Sigmoid colon (tissue), 7 donors: ENCODE measurements around the gene UNC5A. TPM values are rescaled to one million over a fixed set of nuclear protein-coding genes. Genes with fewer than 3 reads are reported as not detected.

ENCODE experiments used
- DNase-seq: peaks from one replicate; pipeline ENCODE4 v3.0.0-alpha.2; 2019
- H3K27ac ChIP-seq, 4 donors: fragments of 200-600 bp; sonication (generic); one replicate each; pipeline ENCODE4 v1.5.1; 2016 to 2019; ENCODE audit warnings: mild to moderate bottlenecking in 1 of 4
- H3K27me3 ChIP-seq, 3 donors: fragments of 200-600 bp; sonication (generic); one replicate each; pipeline ENCODE4 v1.5.1; 2019; ENCODE audit warnings: mild to moderate bottlenecking in 1 of 3
- H3K36me3 ChIP-seq, 4 donors: fragments of 200-600 bp; sonication (generic); one replicate each; pipeline ENCODE4 v1.5.1; 2016 to 2019
- H3K4me1 ChIP-seq, 4 donors: fragments of 200-600 bp; sonication (generic); one replicate each; pipeline ENCODE4 v1.5.1; 2017 to 2019
- H3K4me3 ChIP-seq, 4 donors: fragments of 200-600 bp; sonication (generic); one replicate each; pipeline ENCODE4 v1.5.1; 2017 to 2019; ENCODE audit warnings: mild to moderate bottlenecking in 2 of 4, moderate library complexity in 1 of 4
- H3K9me3 ChIP-seq, 4 donors: fragments of 200-600 bp in 3 of 4; sonication (generic) in 3 of 4; one replicate each; pipeline versions ENCODE4 v1.5.1 to v1.6.1; 2013 to 2019
- CTCF ChIP-seq, 4 experiments: fragments of 450-650 bp in 3 of 4; fragments of 200-600 bp in 1 of 4; IDR thresholded peaks; one replicate each; pipeline ENCODE4 v1.5.1; 2016 to 2019; ENCODE audit warnings: antibody characterized with exemption in 4 of 4, mild to moderate bottlenecking in 3 of 4, moderate library complexity in 2 of 4
- EP300 ChIP-seq, 4 donors: sonication (generic); formaldehyde crosslinking; IDR thresholded peaks; one replicate each; pipeline ENCODE4 v1.6.1; 2017; ENCODE audit warnings: antibody characterized with exemption in 4 of 4
- POLR2A ChIP-seq, 2 donors: fragments of 450-650 bp; IDR thresholded peaks; one replicate each; pipeline ENCODE4 v1.6.1; 2016; ENCODE audit warnings: antibody characterized with exemption in 2 of 2, mild to moderate bottlenecking in 2 of 2, moderate library complexity in 2 of 2
- POLR2AphosphoS5 ChIP-seq, 4 donors: sonication (generic); formaldehyde crosslinking; IDR thresholded peaks; one replicate each; pipeline ENCODE4 v1.6.1; 2017; ENCODE audit warnings: antibody characterized with exemption in 4 of 4
- WGBS, 2 donors: extraction: QIAGEN DNeasy Blood & Tissue Kit; methylation state at CpG; one replicate each; pipeline ENCODE4 v1.1.7; 2013; 5-methylcytosine and 5-hydroxymethylcytosine counted together
- intact Hi-C: fragments of 100-400 bp; cut with DNase I; formaldehyde crosslinking; loops from one replicate; pipeline ENCODE4 v1.15.1; 2023
- polyA plus RNA-seq, 3 donors: library from polyadenylated mRNA; stranded (reverse); fragments of 200-250 nt; gene quantifications; one replicate each; pipeline ENCODE4 v1.2.3, GENCODE V29; 2013
- total RNA-seq, 4 donors: library from RNA; depleted of rRNA; stranded (reverse); fragments of >200 nt; gene quantifications; one replicate each; pipeline ENCODE4 v1.1.0, GENCODE V29; 2016
- donor health status: healthy with polysubstance abuse.
- donor health status: Bipolar disorder and iron deficiency.
- donor health status: healthy.

Gene UNC5A
- total and polyA plus RNA-seq, 7 donors, result 0.34 to 0.60 TPM; not detected in 5

- intact Hi-C loops, result no loop called here
- Histone ChIP-seq H3K4me3 (no peak overlapping the region), H3K27me3 (peaks cover 0 to 29% (median 19%) of the 10 kb centered on the region in 3 donors), H3K4me1 (no peaks in the 10 kb centered on the region), H3K27ac (no peak overlapping the region), H3K9me3 (no peaks in the 10 kb centered on the region), H3K36me3 (no peaks in the 10 kb centered on the region)
- WGBS, 2 donors, result 62 to 73% methylated on average over 3 of the region's 3 CpGs
- TF ChIP-seq CTCF (IDR thresholded peaks at IDR 0.05) (no peak), POLR2A (IDR thresholded peaks at IDR 0.05) (no peak), POLR2AphosphoS5 (IDR thresholded peaks at IDR 0.05) (no peak), EP300 (IDR thresholded peaks at IDR 0.05) (no peak)
- DNase-seq, result no peak
Measured at GRCh38 chr5:176835918-176836317, 25.6 kb downstream of the UNC5A start.

DNA sequence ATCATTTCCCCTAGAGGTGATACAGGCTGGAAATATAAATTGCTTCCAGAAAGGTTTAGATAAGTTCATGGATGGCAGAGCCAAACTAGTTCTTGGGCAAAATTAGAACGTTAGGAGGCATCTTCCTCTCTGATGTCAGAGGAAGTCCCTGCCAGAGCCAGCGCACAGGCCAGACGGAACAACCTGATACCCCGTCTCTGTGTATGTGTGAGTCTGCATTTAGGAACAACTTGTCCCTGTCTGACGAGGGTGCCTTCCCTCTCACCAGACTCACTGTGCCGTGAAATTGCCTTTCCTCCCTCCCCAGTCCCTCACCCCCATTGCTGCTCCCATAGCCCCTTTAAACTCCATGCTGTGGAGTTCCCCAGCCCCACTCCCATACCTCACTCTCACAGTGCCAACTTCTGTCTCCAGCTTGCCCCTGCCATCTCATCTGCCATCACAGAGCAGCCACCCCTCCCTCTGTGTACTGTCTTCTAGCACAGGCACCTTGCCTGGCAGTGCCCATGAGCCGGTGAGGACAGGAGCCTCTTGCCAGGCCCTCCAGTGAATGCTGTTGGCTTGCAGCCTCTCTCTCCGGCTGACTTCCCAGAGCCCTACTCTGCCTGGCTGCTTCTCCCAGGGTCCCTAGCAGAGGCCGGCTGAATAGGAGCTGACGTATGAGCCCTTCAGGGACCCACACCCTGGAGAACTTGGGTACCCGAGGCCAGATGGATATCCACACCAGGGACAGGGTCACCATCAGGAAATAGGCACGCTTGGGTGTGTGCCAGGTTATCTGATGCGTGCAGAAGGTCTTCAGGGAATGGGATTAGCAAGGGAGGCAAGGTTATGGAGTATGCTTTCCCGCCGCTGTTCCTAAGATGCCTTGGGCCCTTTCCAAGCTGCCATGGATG, 26.7 kb downstream of the UNC5A start:
- TF ChIP-seq EP300 (IDR thresholded peaks at IDR 0.05), result no peak
- TF ChIP-seq POLR2A (IDR thresholded peaks at IDR 0.05), result no peak
- TF ChIP-seq CTCF (IDR thresholded peaks at IDR 0.05), result no peak
- TF ChIP-seq POLR2AphosphoS5 (IDR thresholded peaks at IDR 0.05), result no peak
- no peak for DNase-seq
- H3K27ac ChIP-seq, result no peak overlapping the region
- intact Hi-C loops, result no loop called here
- H3K36me3 ChIP-seq, result no peaks in the 10 kb centered on the region
- 67% methylated on average over 15 of the region's 15 CpGs for WGBS, 2 donors
- no peaks in the 10 kb centered on the region for H3K4me1 ChIP-seq
- no peak overlapping the region for H3K4me3 ChIP-seq
- no peaks in the 10 kb centered on the region for H3K9me3 ChIP-seq
- H3K27me3 ChIP-seq, result peaks cover 0 to 24% (median 13%) of the 10 kb centered on the region in 3 donors

GRCh38 chr5:176837707-176838115, 27.4 kb downstream of the UNC5A start:
- H3K4me3 ChIP-seq, result no peak overlapping the region
- H3K27ac ChIP-seq, result no peak overlapping the region
- no peak for TF ChIP-seq EP300 (IDR thresholded peaks at IDR 0.05)
- TF ChIP-seq CTCF (IDR thresholded peaks at IDR 0.05), result no peak
- peak in 1 of 4 donors; percentile 56 for TF ChIP-seq POLR2AphosphoS5 (IDR thresholded peaks at IDR 0.05)
- TF ChIP-seq POLR2A (IDR thresholded peaks at IDR 0.05), result no peak
- peak; percentile 79 for DNase-seq
- H3K9me3 ChIP-seq, result no peaks in the 10 kb centered on the region
- 17 to 23% methylated on average over 16 of the region's 16 CpGs for WGBS, 2 donors
- no peaks in the 10 kb centered on the region for H3K4me1 ChIP-seq
- intact Hi-C loops, result no loop called here
- peaks cover 0 to 19% (median 11%) of the 10 kb centered on the region in 3 donors for H3K27me3 ChIP-seq
- H3K36me3 ChIP-seq, result no peaks in the 10 kb centered on the region

DNA sequence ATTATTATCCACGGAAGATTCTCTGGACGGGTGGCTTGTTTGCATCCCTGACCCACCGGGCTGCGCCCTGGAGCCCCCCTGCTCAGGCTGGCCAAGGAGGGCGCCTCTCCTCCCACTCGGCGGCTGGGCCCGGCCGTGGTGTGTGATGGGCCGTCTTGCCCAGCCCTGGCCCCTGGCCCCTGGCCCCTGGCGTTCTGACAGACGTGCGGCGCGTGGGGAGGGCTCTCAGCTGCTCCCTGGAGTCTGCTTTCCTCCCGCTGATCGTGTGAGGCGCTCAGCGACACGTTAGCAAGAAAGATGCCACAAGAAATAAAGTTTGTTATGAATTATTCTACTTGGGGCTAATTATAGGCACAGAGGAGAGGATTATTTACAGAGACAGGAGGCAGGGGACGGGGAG, 33.3 kb downstream of the UNC5A start:
- intact Hi-C loops, result no loop called here
- TF ChIP-seq POLR2AphosphoS5 (IDR thresholded peaks at IDR 0.05) (no peak), CTCF (IDR thresholded peaks at IDR 0.05) (no peak), EP300 (IDR thresholded peaks at IDR 0.05) (no peak), POLR2A (IDR thresholded peaks at IDR 0.05) (no peak)
- no peak for DNase-seq
- H3K27me3 ChIP-seq, result peaks cover 0 to 55% (median 32%) of the 10 kb centered on the region in 3 donors
- no peaks in the 10 kb centered on the region for H3K9me3 ChIP-seq
- no peaks in the 10 kb centered on the region for H3K36me3 ChIP-seq
- no peaks in the 10 kb centered on the region for H3K4me1 ChIP-seq
- 53 to 65% methylated on average over 21 of the region's 21 CpGs for WGBS, 2 donors
- no peak overlapping the region for H3K27ac ChIP-seq
- no peak overlapping the region for H3K4me3 ChIP-seq
